Measurements from ENCODE around the gene GINS1.
"Not testable (repeated sequence)": the region's sequence is repeated elsewhere in the genome, so short reads cannot be mapped to it uniquely, and the experiment has no call there.

GINS1 gene

DNA sequence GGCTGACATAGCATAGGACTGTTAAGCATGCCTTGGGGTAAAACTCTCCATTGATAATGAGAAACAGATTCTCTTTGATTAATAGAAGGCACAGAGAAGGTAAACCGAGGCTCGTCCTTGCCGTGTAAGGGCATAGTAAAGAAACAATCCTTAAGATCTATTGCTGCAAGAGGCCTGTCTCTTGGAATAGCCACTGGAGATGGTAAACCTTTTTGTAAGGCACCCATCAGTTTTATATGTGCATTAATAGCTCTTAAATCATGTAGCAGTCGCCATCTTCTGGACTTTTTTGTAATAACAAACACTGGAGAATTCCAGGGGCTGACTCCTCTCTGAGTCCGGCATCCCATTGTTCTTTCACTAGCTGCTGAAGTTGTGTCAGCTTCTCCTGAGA, 8.4 kb upstream of the GINS1 start:
- DNase-seq (ENCODE audit: insufficient read length, low spot score) (no peak), FAIRE-seq (no peak)
- peak; percentile 65 for TF ChIP-seq CTCF (IDR thresholded peaks at IDR 0.05; ENCODE audit: insufficient read depth, missing control alignments)

GRCh38 chr20:25400291-25400732, 7.2 kb upstream of the GINS1 start:
- not testable (repeated sequence) for DNase-seq (ENCODE audit: insufficient read length, low spot score); FAIRE-seq

DNA sequence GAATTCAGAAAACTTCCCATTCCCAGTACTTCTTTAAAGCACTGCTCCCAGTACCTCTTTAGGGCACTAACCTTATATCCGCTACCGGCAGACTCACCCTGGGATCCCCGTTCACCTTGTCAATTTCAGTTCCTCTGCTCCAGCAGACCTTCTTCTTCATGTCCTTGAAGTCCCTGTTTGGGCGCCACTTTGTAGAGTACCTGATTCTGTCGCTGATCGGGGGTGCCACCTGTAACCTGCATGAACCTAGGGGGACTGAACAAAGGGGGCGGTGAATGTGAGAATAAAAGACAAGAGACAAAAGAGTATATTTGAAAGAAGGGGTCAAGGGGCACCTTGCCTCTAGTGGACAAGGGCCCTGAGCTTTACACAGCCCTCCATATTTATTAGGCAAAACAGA, 4.9 kb upstream of the GINS1 start:
- FAIRE-seq = no peak
- TF ChIP-seq CTCF (IDR thresholded peaks at IDR 0.05; ENCODE audit: insufficient read depth, missing control alignments) = no peak
- DNase-seq (ENCODE audit: insufficient read length, low spot score) = no peak

- DNase-seq (ENCODE audit: insufficient read length, low spot score) (no peak), FAIRE-seq (no peak)
- TF ChIP-seq CTCF (IDR thresholded peaks at IDR 0.05; ENCODE audit: insufficient read depth, missing control alignments) = no peak
Observed at GRCh38 chr20:25408170-25408547, 686 bp downstream of the GINS1 start.

- DNase-seq (ENCODE audit: insufficient read length, low spot score) (no peak), FAIRE-seq (no peak)
- no peak for TF ChIP-seq CTCF (IDR thresholded peaks at IDR 0.05; ENCODE audit: insufficient read depth, missing control alignments)
Observed at GRCh38 chr20:25408890-25409289, 1.4 kb downstream of the GINS1 start.

- no peak for DNase-seq (ENCODE audit: insufficient read length, low spot score)
- FAIRE-seq = no peak
Observed at GRCh38 chr20:25418776-25419175, 11.3 kb downstream of the GINS1 start.

DNA sequence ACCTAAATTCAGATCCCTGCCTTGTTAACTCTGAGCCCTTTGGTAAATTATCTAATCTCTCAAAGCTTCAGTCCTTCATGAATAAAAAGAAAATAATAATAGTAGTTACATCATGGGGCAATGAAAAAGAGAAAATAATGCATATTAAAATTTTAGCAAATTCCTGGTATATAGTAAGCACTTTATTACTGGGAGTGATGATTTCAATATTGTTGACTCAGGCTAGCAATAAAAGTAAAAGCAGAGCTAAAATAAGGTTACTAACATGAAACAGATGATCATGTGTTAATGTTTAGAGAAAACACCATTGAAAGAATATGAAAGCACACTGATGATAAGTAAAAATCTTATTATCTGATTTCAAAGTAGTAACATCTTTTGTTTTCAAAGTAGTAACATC, 13.6 kb downstream of the GINS1 start:
- FAIRE-seq = no peak
- TF ChIP-seq CTCF (IDR thresholded peaks at IDR 0.05; ENCODE audit: insufficient read depth, missing control alignments) = no peak
- no peak for DNase-seq (ENCODE audit: insufficient read length, low spot score)

More at GRCh38 chr20:25418776-25419175, 11.3 kb downstream of the GINS1 start:
- no peak for TF ChIP-seq CTCF (IDR thresholded peaks at IDR 0.05; ENCODE audit: insufficient read depth, missing control alignments)

- TF ChIP-seq CTCF (IDR thresholded peaks at IDR 0.05; ENCODE audit: insufficient read depth, missing control alignments) = no peak
- FAIRE-seq = no peak
- DNase-seq (ENCODE audit: insufficient read length, low spot score) = no peak
Observed at GRCh38 chr20:25422032-25422431, 14.6 kb downstream of the GINS1 start.

Data from D721Med (cell line).